WTC11 (cell line): ENCODE results near the gene UBE2V1. TPM values are rescaled to one million over a fixed set of nuclear protein-coding genes. Genes with fewer than 3 reads are reported as not detected.

Experiments used
- ATAC-seq: fragments of 200-7000 bp; cut with Tn5 transposase; 2 replicates; pipeline ENCODE4 v1.10.0; 2021; ENCODE audit warnings: mild to moderate bottlenecking, moderate library complexity
- CTCF ChIA-PET: fragments of 300-600 bp; sonication (Branson Sonifier 250); formaldehyde crosslinking; loops from one replicate; lab custom pipeline; 2021; ENCODE audit warnings: antibody characterized with exemption; lab: Charles Lee
- POLR2A ChIA-PET: fragments of 350-600 bp; sonication (Branson Sonifier 250); formaldehyde crosslinking; loops from one replicate; lab custom pipeline; 2021; ENCODE audit warnings: antibody characterized with exemption; lab: Charles Lee
- DNase-seq: peaks from one replicate; pipeline ENCODE4 v3.0.0; 2021; ENCODE audit warnings: low spot score
- H3K27ac Mint-ChIP-seq: 2 replicates; pipeline ENCODE4 v1.8.0; 2021; ENCODE audit warnings: mixed read lengths
- H3K27me3 Mint-ChIP-seq: 2 replicates; pipeline ENCODE4 v1.8.0; 2021; ENCODE audit warnings: low read depth, mild to moderate bottlenecking, moderate library complexity, mixed read lengths
- H3K36me3 Mint-ChIP-seq: 2 replicates; pipeline ENCODE4 v1.8.0; 2021; ENCODE audit warnings: mixed read lengths
- H3K4me1 Mint-ChIP-seq: 2 replicates; pipeline ENCODE4 v1.8.0; 2022; ENCODE audit warnings: mixed read lengths
- H3K4me3 Mint-ChIP-seq: 2 replicates; pipeline ENCODE4 v1.8.0; 2021; ENCODE audit warnings: mild to moderate bottlenecking, moderate library complexity, mixed read lengths
- H3K9me3 Mint-ChIP-seq: 2 replicates; pipeline ENCODE4 v1.8.0; 2021; ENCODE audit warnings: mixed read lengths
- CREB1 ChIP-seq: sonication (generic); formaldehyde crosslinking; IDR thresholded peaks from 2 replicates; pipeline ENCODE4 v1.8.0; 2023; ENCODE audit warnings: mild to moderate bottlenecking, missing genetic modification reagents
- ESRRA ChIP-seq: sonication (generic); formaldehyde crosslinking; IDR thresholded peaks from 2 replicates; pipeline ENCODE4 v1.8.1; 2022; ENCODE audit warnings: mild to moderate bottlenecking, missing genetic modification reagents, borderline replicate concordance
- ETV6 ChIP-seq: sonication (generic); formaldehyde crosslinking; IDR thresholded peaks from 2 replicates; pipeline ENCODE4 v1.8.1; 2022; ENCODE audit warnings: mild to moderate bottlenecking, missing genetic modification reagents
- GABPB1 ChIP-seq: sonication (generic); formaldehyde crosslinking; IDR thresholded peaks from 2 replicates; pipeline ENCODE4 v1.8.1; 2023; ENCODE audit warnings: mild to moderate bottlenecking, missing genetic modification reagents
- IRF2 ChIP-seq: sonication (generic); formaldehyde crosslinking; IDR thresholded peaks from 2 replicates; pipeline ENCODE4 v1.8.0; 2022; ENCODE audit warnings: low read depth, missing genetic modification reagents, borderline replicate concordance
- JUN ChIP-seq: sonication (generic); formaldehyde crosslinking; IDR thresholded peaks from 2 replicates; pipeline ENCODE4 v1.8.0; 2023; ENCODE audit warnings: mild to moderate bottlenecking, missing genetic modification reagents
- NFE2L1 ChIP-seq: sonication (generic); formaldehyde crosslinking; IDR thresholded peaks from 2 replicates; pipeline ENCODE4 v1.8.1; 2023; ENCODE audit warnings: missing genetic modification reagents
- RORB ChIP-seq: fragments of 250-450 bp; sonication (Bioruptor Pico); IDR thresholded peaks from 2 replicates; pipeline ENCODE4 v1.9.0; 2021; ENCODE audit warnings: mild to moderate bottlenecking
- SMAD3 ChIP-seq: sonication (generic); formaldehyde crosslinking; IDR thresholded peaks from 2 replicates; pipeline ENCODE4 v1.8.0; 2022; ENCODE audit warnings: missing genetic modification reagents, mild to moderate bottlenecking, borderline replicate concordance
- TEAD1 ChIP-seq: sonication (generic); formaldehyde crosslinking; IDR thresholded peaks from 2 replicates; pipeline ENCODE4 v1.8.0; 2022; ENCODE audit warnings: mild to moderate bottlenecking, missing genetic modification reagents
- ZNF232 ChIP-seq: sonication (generic); formaldehyde crosslinking; IDR thresholded peaks from 2 replicates; pipeline ENCODE4 v1.8.0; 2022; ENCODE audit warnings: mild to moderate bottlenecking, missing genetic modification reagents
- ZNF263 ChIP-seq: sonication (generic); formaldehyde crosslinking; IDR thresholded peaks from 2 replicates; pipeline ENCODE4 v1.8.1; 2022; ENCODE audit warnings: low read depth, mild to moderate bottlenecking, moderate library complexity, missing genetic modification reagents
- ZNF396 ChIP-seq: fragments of 250-450 bp; sonication (Bioruptor Pico); IDR thresholded peaks from 2 replicates; pipeline ENCODE4 v1.8.0; 2021; ENCODE audit warnings: mild to moderate bottlenecking, moderate library complexity, borderline replicate concordance
- ZNF416 ChIP-seq: fragments of 250-450 bp; sonication (Bioruptor Pico); IDR thresholded peaks from 2 replicates; pipeline ENCODE4 v1.9.0; 2021; ENCODE audit warnings: mild to moderate bottlenecking, inconsistent platforms
- total RNA-seq: library from RNA; stranded (reverse); gene quantifications from 3 replicates; pipeline ENCODE4 v1.2.3, GENCODE V29; 2021
- TF ChIP-seq, protein P1 (sequence below): fragments of 250-450 bp; sonication (Bioruptor Pico); IDR thresholded peaks from 2 replicates; pipeline ENCODE4 v1.9.0; 2021; ENCODE audit warnings: moderate library complexity, mild to moderate bottlenecking, inconsistent platforms, borderline replicate concordance
- TF ChIP-seq, protein P2 (sequence below): sonication (generic); formaldehyde crosslinking; IDR thresholded peaks from 2 replicates; pipeline ENCODE4 v1.8.0; 2023; ENCODE audit warnings: missing genetic modification reagents
- TF ChIP-seq, protein P3 (sequence below): sonication (generic); formaldehyde crosslinking; IDR thresholded peaks from 2 replicates; pipeline ENCODE4 v1.8.0; 2022; ENCODE audit warnings: mild to moderate bottlenecking, missing genetic modification reagents
- TF ChIP-seq, protein P4 (sequence below): sonication (generic); formaldehyde crosslinking; IDR thresholded peaks from 2 replicates; pipeline ENCODE4 v1.8.0; 2023; ENCODE audit warnings: missing genetic modification reagents, mild to moderate bottlenecking, borderline replicate concordance
- TF ChIP-seq, protein P5 (sequence below): sonication (generic); formaldehyde crosslinking; IDR thresholded peaks from 2 replicates; pipeline ENCODE4 v1.8.1; 2023; ENCODE audit warnings: mild to moderate bottlenecking, missing genetic modification reagents
- TF ChIP-seq, protein P6 (sequence below): fragments of 250-450 bp; sonication (Bioruptor Pico); conservative IDR thresholded peaks from 2 replicates; pipeline ENCODE4 v1.9.0; 2021; ENCODE audit warnings: mild to moderate bottlenecking
- TF ChIP-seq, protein P7 (sequence below): fragments of 250-450 bp; sonication (Bioruptor Pico); IDR thresholded peaks from 2 replicates; pipeline ENCODE4 v2.1.2; 2022; ENCODE audit warnings: mild to moderate bottlenecking, moderate library complexity
- TF ChIP-seq, protein P8 (sequence below): sonication (generic); formaldehyde crosslinking; IDR thresholded peaks from 2 replicates; pipeline ENCODE4 v1.8.1; 2022; ENCODE audit warnings: mild to moderate bottlenecking, moderate library complexity, missing genetic modification reagents

Gene UBE2V1
- total RNA-seq, 1 experiment from 2014 or later, result 144 TPM

DNA sequence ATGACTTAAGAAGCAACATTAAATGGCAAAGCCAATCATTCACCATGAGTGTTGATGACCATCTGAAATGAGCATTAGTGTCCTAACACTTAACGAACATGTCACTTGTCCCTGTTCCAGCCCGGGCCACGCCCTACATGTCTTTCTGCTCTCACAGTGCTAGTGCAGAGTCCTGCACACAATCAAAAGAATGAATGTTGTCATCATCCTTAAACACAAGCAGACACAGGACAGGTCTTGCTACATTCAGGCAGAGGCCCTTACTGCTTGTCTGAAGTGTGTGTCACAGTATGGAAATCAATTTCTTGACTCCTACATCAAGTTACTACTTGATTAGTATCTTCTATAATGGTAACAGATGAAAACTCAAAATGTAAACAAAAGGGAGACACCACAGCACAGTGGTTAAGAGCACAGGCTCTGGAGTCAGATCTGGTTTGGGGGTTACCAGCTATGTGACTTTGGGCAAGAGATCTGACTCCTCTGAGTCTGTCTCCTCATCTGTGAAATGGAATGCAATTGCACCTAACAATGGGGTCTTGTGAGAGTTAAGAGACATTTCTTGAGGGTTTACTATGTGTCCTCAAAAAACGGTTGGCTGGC is 17.4 kb downstream of the UBE2V1 start:
- no peaks in the 10 kb centered on the region for H3K9me3 Mint-ChIP-seq
- no peak overlapping the region for H3K4me3 Mint-ChIP-seq
- DNase-seq, result no peak
- peaks cover 22% of the 10 kb centered on the region for H3K4me1 Mint-ChIP-seq
- peaks cover 37% of the 10 kb centered on the region for H3K36me3 Mint-ChIP-seq
- H3K27me3 Mint-ChIP-seq, result no peaks in the 10 kb centered on the region
- TF ChIP-seq, protein P1, sequence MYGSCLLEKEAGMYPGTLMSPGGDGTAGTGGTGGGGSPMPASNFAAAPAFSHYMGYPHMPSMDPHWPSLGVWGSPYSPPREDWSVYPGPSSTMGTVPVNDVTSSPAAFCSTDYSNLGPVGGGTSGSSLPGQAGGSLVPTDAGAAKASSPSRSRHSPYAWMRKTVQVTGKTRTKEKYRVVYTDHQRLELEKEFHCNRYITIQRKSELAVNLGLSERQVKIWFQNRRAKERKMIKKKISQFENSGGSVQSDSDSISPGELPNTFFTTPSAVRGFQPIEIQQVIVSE (CRISPR knock-in tag), result no peak
- TF ChIP-seq, protein P2, sequence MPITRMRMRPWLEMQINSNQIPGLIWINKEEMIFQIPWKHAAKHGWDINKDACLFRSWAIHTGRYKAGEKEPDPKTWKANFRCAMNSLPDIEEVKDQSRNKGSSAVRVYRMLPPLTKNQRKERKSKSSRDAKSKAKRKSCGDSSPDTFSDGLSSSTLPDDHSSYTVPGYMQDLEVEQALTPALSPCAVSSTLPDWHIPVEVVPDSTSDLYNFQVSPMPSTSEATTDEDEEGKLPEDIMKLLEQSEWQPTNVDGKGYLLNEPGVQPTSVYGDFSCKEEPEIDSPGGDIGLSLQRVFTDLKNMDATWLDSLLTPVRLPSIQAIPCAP (CRISPR knock-in tag), result no peak
- TF ChIP-seq GABPB1 (CRISPR knock-in tag), result no peak
- no peak for TF ChIP-seq CREB1
- TF ChIP-seq, protein P3, sequence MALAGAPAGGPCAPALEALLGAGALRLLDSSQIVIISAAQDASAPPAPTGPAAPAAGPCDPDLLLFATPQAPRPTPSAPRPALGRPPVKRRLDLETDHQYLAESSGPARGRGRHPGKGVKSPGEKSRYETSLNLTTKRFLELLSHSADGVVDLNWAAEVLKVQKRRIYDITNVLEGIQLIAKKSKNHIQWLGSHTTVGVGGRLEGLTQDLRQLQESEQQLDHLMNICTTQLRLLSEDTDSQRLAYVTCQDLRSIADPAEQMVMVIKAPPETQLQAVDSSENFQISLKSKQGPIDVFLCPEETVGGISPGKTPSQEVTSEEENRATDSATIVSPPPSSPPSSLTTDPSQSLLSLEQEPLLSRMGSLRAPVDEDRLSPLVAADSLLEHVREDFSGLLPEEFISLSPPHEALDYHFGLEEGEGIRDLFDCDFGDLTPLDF, result no peak
- TF ChIP-seq ZNF416 (CRISPR knock-in tag), result no peak
- TF ChIP-seq ZNF396 (CRISPR knock-in tag), result no peak
- no peak for TF ChIP-seq ZNF232 (CRISPR knock-in tag)
- TF ChIP-seq IRF2 (CRISPR knock-in tag), result no peak
- TF ChIP-seq, protein P4, sequence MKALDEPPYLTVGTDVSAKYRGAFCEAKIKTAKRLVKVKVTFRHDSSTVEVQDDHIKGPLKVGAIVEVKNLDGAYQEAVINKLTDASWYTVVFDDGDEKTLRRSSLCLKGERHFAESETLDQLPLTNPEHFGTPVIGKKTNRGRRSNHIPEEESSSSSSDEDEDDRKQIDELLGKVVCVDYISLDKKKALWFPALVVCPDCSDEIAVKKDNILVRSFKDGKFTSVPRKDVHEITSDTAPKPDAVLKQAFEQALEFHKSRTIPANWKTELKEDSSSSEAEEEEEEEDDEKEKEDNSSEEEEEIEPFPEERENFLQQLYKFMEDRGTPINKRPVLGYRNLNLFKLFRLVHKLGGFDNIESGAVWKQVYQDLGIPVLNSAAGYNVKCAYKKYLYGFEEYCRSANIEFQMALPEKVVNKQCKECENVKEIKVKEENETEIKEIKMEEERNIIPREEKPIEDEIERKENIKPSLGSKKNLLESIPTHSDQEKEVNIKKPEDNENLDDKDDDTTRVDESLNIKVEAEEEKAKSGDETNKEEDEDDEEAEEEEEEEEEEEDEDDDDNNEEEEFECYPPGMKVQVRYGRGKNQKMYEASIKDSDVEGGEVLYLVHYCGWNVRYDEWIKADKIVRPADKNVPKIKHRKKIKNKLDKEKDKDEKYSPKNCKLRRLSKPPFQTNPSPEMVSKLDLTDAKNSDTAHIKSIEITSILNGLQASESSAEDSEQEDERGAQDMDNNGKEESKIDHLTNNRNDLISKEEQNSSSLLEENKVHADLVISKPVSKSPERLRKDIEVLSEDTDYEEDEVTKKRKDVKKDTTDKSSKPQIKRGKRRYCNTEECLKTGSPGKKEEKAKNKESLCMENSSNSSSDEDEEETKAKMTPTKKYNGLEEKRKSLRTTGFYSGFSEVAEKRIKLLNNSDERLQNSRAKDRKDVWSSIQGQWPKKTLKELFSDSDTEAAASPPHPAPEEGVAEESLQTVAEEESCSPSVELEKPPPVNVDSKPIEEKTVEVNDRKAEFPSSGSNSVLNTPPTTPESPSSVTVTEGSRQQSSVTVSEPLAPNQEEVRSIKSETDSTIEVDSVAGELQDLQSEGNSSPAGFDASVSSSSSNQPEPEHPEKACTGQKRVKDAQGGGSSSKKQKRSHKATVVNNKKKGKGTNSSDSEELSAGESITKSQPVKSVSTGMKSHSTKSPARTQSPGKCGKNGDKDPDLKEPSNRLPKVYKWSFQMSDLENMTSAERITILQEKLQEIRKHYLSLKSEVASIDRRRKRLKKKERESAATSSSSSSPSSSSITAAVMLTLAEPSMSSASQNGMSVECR (CRISPR knock-in tag), result no peak
- no peak for TF ChIP-seq SMAD3
- no peak for TF ChIP-seq RORB
- no peak for TF ChIP-seq TEAD1 (CRISPR knock-in tag)
- no peak for TF ChIP-seq ETV6 (CRISPR knock-in tag)
- H3K27ac Mint-ChIP-seq, result no peak overlapping the region
- ChIA-PET CTCF (interaction anchor here (1.1 to 1.2 kb wide), 2 partner anchors 10 to 24 kb away, joined by 3 to 6 read pairs; no protein-coding TSS in a partner anchor), POLR2A (no interaction called here)
- ATAC-seq, result no peak

DNA sequence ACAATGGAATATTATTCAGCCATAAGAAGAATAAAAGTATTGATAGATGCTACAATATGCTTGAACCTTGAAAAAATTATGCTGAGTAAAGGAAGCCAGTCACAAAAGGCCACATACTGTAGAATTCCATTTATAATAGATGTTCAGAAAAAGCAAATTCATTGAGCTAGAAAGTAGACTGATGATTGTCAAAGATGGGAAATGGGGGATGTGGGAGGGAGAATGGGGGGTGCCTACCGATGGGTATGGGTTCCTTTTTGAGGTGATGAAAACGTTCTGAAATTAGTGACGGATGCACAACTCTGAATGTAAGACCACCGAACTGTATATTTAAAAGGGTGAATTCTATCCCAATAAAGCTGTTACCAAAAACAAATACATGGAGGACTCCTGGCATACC is 18.4 kb downstream of the UBE2V1 start:
- peaks cover 41% of the 10 kb centered on the region for H3K36me3 Mint-ChIP-seq
- H3K4me1 Mint-ChIP-seq, result peaks cover 18% of the 10 kb centered on the region
- CTCF ChIA-PET, result interaction anchor here (0.6 to 1.2 kb wide), 2 partner anchors 9 to 84 kb away, joined by 3 to 6 read pairs; no protein-coding TSS in a partner anchor
- POLR2A ChIA-PET, result no interaction called here
- DNase-seq (no peak), ATAC-seq (no peak)
- no peaks in the 10 kb centered on the region for H3K27me3 Mint-ChIP-seq
- no peak overlapping the region for H3K27ac Mint-ChIP-seq
- H3K4me3 Mint-ChIP-seq, result no peak overlapping the region
- H3K9me3 Mint-ChIP-seq, result no peaks in the 10 kb centered on the region
- TF ChIP-seq, protein P5, sequence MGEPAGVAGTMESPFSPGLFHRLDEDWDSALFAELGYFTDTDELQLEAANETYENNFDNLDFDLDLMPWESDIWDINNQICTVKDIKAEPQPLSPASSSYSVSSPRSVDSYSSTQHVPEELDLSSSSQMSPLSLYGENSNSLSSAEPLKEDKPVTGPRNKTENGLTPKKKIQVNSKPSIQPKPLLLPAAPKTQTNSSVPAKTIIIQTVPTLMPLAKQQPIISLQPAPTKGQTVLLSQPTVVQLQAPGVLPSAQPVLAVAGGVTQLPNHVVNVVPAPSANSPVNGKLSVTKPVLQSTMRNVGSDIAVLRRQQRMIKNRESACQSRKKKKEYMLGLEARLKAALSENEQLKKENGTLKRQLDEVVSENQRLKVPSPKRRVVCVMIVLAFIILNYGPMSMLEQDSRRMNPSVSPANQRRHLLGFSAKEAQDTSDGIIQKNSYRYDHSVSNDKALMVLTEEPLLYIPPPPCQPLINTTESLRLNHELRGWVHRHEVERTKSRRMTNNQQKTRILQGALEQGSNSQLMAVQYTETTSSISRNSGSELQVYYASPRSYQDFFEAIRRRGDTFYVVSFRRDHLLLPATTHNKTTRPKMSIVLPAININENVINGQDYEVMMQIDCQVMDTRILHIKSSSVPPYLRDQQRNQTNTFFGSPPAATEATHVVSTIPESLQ, result no peak
- TF ChIP-seq NFE2L1 (no peak), GABPB1 (CRISPR knock-in tag) (no peak), JUN (no peak), ZNF263 (CRISPR knock-in tag) (no peak), ESRRA (no peak)
- TF ChIP-seq, protein P6, sequence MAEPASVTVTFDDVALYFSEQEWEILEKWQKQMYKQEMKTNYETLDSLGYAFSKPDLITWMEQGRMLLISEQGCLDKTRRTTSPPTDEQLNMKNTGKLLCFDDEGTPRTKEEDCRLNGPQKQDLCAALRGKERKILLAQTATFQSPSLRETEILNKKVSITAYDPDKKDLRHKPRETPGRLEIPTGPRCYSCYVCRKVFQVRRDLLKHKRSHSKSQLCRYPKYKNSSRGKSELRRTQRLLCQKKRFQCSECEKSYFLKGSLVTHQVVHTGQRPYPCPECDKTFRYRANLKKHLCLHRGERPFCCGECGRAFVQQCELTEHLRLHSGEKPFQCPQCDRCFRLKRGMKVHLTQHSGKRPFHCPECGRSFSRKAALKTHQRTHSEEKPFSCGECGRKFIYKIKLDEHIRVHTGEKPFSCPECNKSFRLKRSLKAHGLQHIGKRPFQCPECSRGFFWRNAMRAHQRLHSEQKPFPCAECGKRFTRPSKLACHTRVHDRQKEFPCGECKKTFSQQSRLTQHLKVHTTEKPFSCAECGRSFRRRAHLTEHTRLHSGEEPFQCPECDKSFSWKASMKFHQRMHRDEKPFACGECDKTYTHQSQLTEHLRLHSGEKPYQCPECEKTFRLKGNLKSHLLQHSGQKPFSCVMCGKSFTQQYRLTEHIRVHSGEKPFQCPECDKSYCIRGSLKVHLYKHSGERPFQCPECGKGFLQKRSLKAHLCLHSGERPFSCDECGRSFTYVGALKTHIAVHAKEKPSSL, result no peak
- TF ChIP-seq, protein P7, sequence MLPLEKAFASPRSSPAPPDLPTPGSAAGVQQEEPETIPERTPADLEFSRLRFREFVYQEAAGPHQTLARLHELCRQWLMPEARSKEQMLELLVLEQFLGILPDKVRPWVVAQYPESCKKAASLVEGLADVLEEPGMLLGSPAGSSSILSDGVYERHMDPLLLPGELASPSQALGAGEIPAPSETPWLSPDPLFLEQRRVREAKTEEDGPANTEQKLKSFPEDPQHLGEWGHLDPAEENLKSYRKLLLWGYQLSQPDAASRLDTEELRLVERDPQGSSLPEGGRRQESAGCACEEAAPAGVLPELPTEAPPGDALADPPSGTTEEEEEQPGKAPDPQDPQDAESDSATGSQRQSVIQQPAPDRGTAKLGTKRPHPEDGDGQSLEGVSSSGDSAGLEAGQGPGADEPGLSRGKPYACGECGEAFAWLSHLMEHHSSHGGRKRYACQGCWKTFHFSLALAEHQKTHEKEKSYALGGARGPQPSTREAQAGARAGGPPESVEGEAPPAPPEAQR (CRISPR knock-in tag), result no peak
- TF ChIP-seq, protein P8, sequence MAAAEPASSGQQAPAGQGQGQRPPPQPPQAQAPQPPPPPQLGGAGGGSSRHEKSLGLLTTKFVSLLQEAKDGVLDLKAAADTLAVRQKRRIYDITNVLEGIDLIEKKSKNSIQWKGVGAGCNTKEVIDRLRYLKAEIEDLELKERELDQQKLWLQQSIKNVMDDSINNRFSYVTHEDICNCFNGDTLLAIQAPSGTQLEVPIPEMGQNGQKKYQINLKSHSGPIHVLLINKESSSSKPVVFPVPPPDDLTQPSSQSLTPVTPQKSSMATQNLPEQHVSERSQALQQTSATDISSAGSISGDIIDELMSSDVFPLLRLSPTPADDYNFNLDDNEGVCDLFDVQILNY (CRISPR knock-in tag), result no peak
